Measurements from ENCODE around the gene MACIR.
A peak's percentile ranks its signal among the peaks of the same experiment; 100 is the strongest.

Gene MACIR

GRCh38 chr5:103259705-103260355 is 1.3 kb downstream of the MACIR start:
- Histone ChIP-seq H3K4me3 (ENCODE audit: low read depth, low read length) (peak overlapping the region; percentile 85), H3K27ac (peak overlapping the region; percentile 76), H3K27me3 (replicated peaks) (no peaks in the 10 kb centered on the region), H3K36me3 (replicated peaks) (no peaks in the 10 kb centered on the region)
- DNase-seq, result peak; percentile 35
- in situ Hi-C loops (cut with HindIII; ENCODE audit: low pct_ligation_motif_present, low sequenced_read_pairs), result no loop called here
- TF ChIP-seq, protein P1, sequence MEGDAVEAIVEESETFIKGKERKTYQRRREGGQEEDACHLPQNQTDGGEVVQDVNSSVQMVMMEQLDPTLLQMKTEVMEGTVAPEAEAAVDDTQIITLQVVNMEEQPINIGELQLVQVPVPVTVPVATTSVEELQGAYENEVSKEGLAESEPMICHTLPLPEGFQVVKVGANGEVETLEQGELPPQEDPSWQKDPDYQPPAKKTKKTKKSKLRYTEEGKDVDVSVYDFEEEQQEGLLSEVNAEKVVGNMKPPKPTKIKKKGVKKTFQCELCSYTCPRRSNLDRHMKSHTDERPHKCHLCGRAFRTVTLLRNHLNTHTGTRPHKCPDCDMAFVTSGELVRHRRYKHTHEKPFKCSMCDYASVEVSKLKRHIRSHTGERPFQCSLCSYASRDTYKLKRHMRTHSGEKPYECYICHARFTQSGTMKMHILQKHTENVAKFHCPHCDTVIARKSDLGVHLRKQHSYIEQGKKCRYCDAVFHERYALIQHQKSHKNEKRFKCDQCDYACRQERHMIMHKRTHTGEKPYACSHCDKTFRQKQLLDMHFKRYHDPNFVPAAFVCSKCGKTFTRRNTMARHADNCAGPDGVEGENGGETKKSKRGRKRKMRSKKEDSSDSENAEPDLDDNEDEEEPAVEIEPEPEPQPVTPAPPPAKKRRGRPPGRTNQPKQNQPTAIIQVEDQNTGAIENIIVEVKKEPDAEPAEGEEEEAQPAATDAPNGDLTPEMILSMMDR (IDR thresholded peaks at IDR 0.05; ENCODE audit: low read depth, low read length, missing control alignments), result peak; percentile 22

DNA sequence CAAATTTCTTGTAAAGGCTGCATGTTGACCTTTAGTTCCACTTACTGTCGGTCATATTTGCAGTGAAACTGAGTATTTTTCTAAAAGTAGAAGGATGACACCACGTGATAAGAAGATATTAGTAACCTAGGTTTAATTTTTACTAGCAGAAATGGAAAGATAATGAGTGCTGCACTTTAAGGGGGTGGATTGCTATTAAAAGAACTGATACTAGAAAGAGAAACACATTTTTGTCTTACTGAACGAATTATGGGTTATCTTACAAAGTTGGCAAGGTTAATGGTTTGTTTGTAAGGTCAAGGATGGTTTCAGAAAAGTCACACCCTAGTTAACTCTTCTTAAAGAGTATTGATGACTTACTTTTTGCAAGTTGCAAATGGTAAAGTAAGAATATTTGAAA is 2.4 kb downstream of the MACIR start:
- Histone ChIP-seq H3K27me3 (replicated peaks) (no peaks in the 10 kb centered on the region), H3K36me3 (replicated peaks) (no peaks in the 10 kb centered on the region), H3K4me3 (ENCODE audit: low read depth, low read length) (no peak overlapping the region), H3K27ac (no peak overlapping the region)
- TF ChIP-seq, protein P1 (IDR thresholded peaks at IDR 0.05; ENCODE audit: low read depth, low read length, missing control alignments), result no peak
- DNase-seq, result no peak
- in situ Hi-C loops (cut with HindIII; ENCODE audit: low pct_ligation_motif_present, low sequenced_read_pairs), result no loop called here

GRCh38 chr5:103262422-103262871 is 3.9 kb downstream of the MACIR start:
- Histone ChIP-seq H3K36me3 (replicated peaks) (no peaks in the 10 kb centered on the region), H3K27me3 (replicated peaks) (no peaks in the 10 kb centered on the region), H3K27ac (no peak overlapping the region), H3K4me3 (ENCODE audit: low read depth, low read length) (no peak overlapping the region)
- TF ChIP-seq, protein P1 (IDR thresholded peaks at IDR 0.05; ENCODE audit: low read depth, low read length, missing control alignments), result no peak
- peak; percentile 35 for DNase-seq
- in situ Hi-C loops (cut with HindIII; ENCODE audit: low pct_ligation_motif_present, low sequenced_read_pairs), result no loop called here

DNA sequence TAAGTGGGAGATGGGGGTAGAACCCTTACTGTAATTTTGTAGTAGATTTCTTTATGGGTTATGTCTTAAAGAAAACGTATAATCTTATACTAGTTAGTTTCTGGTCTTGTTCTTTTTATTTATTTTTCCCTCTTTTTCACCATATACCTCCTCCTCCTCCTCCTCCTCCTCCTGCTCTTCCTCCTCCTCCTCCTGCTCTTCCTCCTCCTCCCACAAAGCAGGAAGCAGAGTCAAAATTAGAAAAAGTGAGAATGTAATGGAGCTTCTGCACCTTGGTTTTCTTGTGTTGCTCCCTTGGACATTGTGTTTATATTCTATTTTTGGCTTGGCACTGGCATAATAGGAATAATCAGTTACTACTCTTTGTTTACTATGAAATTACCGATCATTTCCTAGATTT is 4.5 kb downstream of the MACIR start:
- in situ Hi-C loops (cut with HindIII; ENCODE audit: low pct_ligation_motif_present, low sequenced_read_pairs), result no loop called here
- Histone ChIP-seq H3K27ac (no peak overlapping the region), H3K4me3 (ENCODE audit: low read depth, low read length) (no peak overlapping the region), H3K27me3 (replicated peaks) (no peaks in the 10 kb centered on the region), H3K36me3 (replicated peaks) (no peaks in the 10 kb centered on the region)
- TF ChIP-seq, protein P1 (IDR thresholded peaks at IDR 0.05; ENCODE audit: low read depth, low read length, missing control alignments), result no peak
- no peak for DNase-seq

GRCh38 chr5:103264508-103264907 is 5.9 kb downstream of the MACIR start:
- H3K36me3 ChIP-seq (replicated peaks), result no peaks in the 10 kb centered on the region
- no peaks in the 10 kb centered on the region for H3K27me3 ChIP-seq (replicated peaks)
- H3K27ac ChIP-seq, result no peak overlapping the region
- TF ChIP-seq, protein P1 (IDR thresholded peaks at IDR 0.05; ENCODE audit: low read depth, low read length, missing control alignments), result no peak
- H3K4me3 ChIP-seq (ENCODE audit: low read depth, low read length), result no peak overlapping the region
- DNase-seq, result no peak
- in situ Hi-C loops (cut with HindIII; ENCODE audit: low pct_ligation_motif_present, low sequenced_read_pairs), result no loop called here

GRCh38 chr5:103270581-103270980 is 12.0 kb downstream of the MACIR start:
- TF ChIP-seq, protein P1 (IDR thresholded peaks at IDR 0.05; ENCODE audit: low read depth, low read length, missing control alignments), result no peak
- DNase-seq, result no peak
- in situ Hi-C loops (cut with HindIII; ENCODE audit: low pct_ligation_motif_present, low sequenced_read_pairs), result no loop called here

More at GRCh38 chr5:103270581-103270980, 12.0 kb downstream of the MACIR start:
- Histone ChIP-seq H3K27me3 (replicated peaks) (no peaks in the 10 kb centered on the region), H3K4me3 (ENCODE audit: low read depth, low read length) (no peak overlapping the region), H3K27ac (no peak overlapping the region), H3K36me3 (replicated peaks) (no peaks in the 10 kb centered on the region)
